GM23248 (cell line): ENCODE data around the gene DNAI2. TPM values are rescaled to one million over a fixed set of nuclear protein-coding genes. Genes with fewer than 3 reads are reported as not detected.

Source experiments
- DNase-seq: peaks from one replicate; pipeline ENCODE4 v3.0.0-alpha.2; 2015
- H2AFZ ChIP-seq: fragments of 200-600 bp; sonication (generic); 2 replicates; pipeline ENCODE4 v1.6.1; 2016; ENCODE audit warnings: antibody characterized with exemption
- H3F3A ChIP-seq: fragments of 200-600 bp; sonication (generic); 2 replicates; pipeline ENCODE4 v1.6.1; 2016; ENCODE audit warnings: mild to moderate bottlenecking, antibody characterized with exemption, mixed run types; ENCODE audit not compliant: insufficient read depth
- H3K27ac ChIP-seq: fragments of 200-600 bp; sonication (generic); 2 replicates; pipeline ENCODE4 v1.5.1; 2016; ENCODE audit warnings: mild to moderate bottlenecking
- H3K27me3 ChIP-seq: fragments of 200-600 bp; sonication (generic); replicated peaks from 2 replicates; pipeline ENCODE4 v1.6.1; 2016; ENCODE audit warnings: mild to moderate bottlenecking; ENCODE audit not compliant: insufficient read depth
- H3K36me3 ChIP-seq: fragments of 200-600 bp; sonication (generic); 2 replicates; pipeline ENCODE4 v1.6.1; 2016; ENCODE audit warnings: low read depth, mild to moderate bottlenecking
- H3K4me1 ChIP-seq: fragments of 200-600 bp; sonication (generic); 2 replicates; pipeline ENCODE4 v1.6.1; 2016; ENCODE audit warnings: mild to moderate bottlenecking; ENCODE audit not compliant: insufficient read depth
- H3K4me2 ChIP-seq: fragments of 200-600 bp; sonication (generic); one replicate; pipeline ENCODE4 v1.6.1; 2016; ENCODE audit warnings: mild to moderate bottlenecking; ENCODE audit not compliant: unreplicated experiment
- H3K4me3 ChIP-seq: fragments of 200-600 bp; sonication (generic); 2 replicates; pipeline ENCODE4 v1.5.1; 2016; ENCODE audit warnings: mild to moderate bottlenecking
- H3K79me2 ChIP-seq: fragments of 200-600 bp; sonication (generic); 2 replicates; pipeline ENCODE4 v1.6.1; 2016; ENCODE audit warnings: mild to moderate bottlenecking; ENCODE audit not compliant: insufficient read depth
- H3K9ac ChIP-seq: fragments of 200-600 bp; sonication (generic); 2 replicates; pipeline ENCODE4 v1.6.1; 2016; ENCODE audit warnings: mild to moderate bottlenecking
- H3K9me2 ChIP-seq: fragments of 200-600 bp; sonication (generic); 2 replicates; pipeline ENCODE4 v1.6.1; 2016; ENCODE audit warnings: mixed run types, mild to moderate bottlenecking, moderate library complexity; ENCODE audit not compliant: insufficient read depth
- H3K9me3 ChIP-seq: fragments of 200-600 bp; sonication (generic); one replicate; pipeline ENCODE4 v1.6.1; 2017; ENCODE audit warnings: low read depth
- H4K20me1 ChIP-seq: fragments of 200-600 bp; sonication (generic); 2 replicates; pipeline ENCODE4 v1.6.0; 2016; ENCODE audit not compliant: insufficient read depth
- EZH2 ChIP-seq: fragments of 200-600 bp; sonication (generic); IDR thresholded peaks from 2 replicates; pipeline ENCODE4 v1.6.1; 2018; ENCODE audit warnings: antibody characterized with exemption, mild to moderate bottlenecking; ENCODE audit not compliant: insufficient read depth, poor library complexity, severe bottlenecking
- EZH2phosphoT487 ChIP-seq: fragments of 200-600 bp; sonication (generic); IDR thresholded peaks from 2 replicates; pipeline ENCODE4 v1.6.1; 2018; ENCODE audit warnings: antibody characterized with exemption, moderate library complexity, mild to moderate bottlenecking, low read depth; ENCODE audit not compliant: insufficient read depth
- WGBS, 2 experiments: methylation state at CpG; one replicate each; pipeline ENCODE4 v1.1.6; 2015 to 2017; ENCODE audit warnings: low lambda C conversion rate in 2 of 2, low coverage in 1 of 2; ENCODE audit errors: missing lambda C conversion rate in 2 of 2; 5-methylcytosine and 5-hydroxymethylcytosine counted together
- in situ Hi-C: fragments of 300-500 bp; cut with MboI; formaldehyde crosslinking; loops from 2 replicates; pipeline ENCODE4 v1.15.0; 2020
- polyA plus RNA-seq: library from polyadenylated mRNA; unstranded; fragments of >200 nt; fragmentation: Nextera tagmentation; extraction: Ambion mirVana; gene quantifications from 2 replicates; pipeline ENCODE4 v1.2.1, GENCODE V29; 2016
- total RNA-seq: library from RNA; depleted of rRNA; stranded (reverse); fragments of >200 nt; shearing (Covaris generic); gene quantifications from 2 replicates; pipeline ENCODE4 v1.2.3, GENCODE V29; 2014

The DNAI2 gene
- total and polyA plus RNA-seq, 2 experiments from 2014 or later = not detected

- no peak overlapping the region for H3K4me2 ChIP-seq
- H3K27me3 ChIP-seq = no peaks in the 10 kb centered on the region; the same call in 1 of the 2 replicates
- H3F3A ChIP-seq = no peaks in the 10 kb centered on the region
- in situ Hi-C loops = no loop called here
- H3K4me1 ChIP-seq = no peaks in the 10 kb centered on the region
- H3K9me2 ChIP-seq = no peaks in the 10 kb centered on the region
- no peak for DNase-seq
- no peaks in the 10 kb centered on the region for H4K20me1 ChIP-seq
- H2AFZ ChIP-seq = no peak overlapping the region
- H3K27ac ChIP-seq = no peak overlapping the region
- WGBS, 2 experiments = 12 to 13% methylated on average over 9 to 10 of the region's 10 CpGs
- no peaks in the 10 kb centered on the region for H3K36me3 ChIP-seq
- H3K4me3 ChIP-seq = no peak overlapping the region
- no peaks in the 10 kb centered on the region for H3K9me3 ChIP-seq
- no peak for TF ChIP-seq EZH2phosphoT487
- no peak for TF ChIP-seq EZH2
- no peaks in the 10 kb centered on the region for H3K79me2 ChIP-seq
- no peak overlapping the region for H3K9ac ChIP-seq
Observed at GRCh38 chr17:74316220-74316619, 42.2 kb downstream of the DNAI2 start.

GRCh38 chr17:74317071-74317470 lies 43.0 kb downstream of the DNAI2 start:
- Histone ChIP-seq H3K9ac (no peak overlapping the region), H2AFZ (no peak overlapping the region), H3K27me3 (no peaks in the 10 kb centered on the region; the same call in 1 of the 2 replicates), H3K9me3 (no peaks in the 10 kb centered on the region), H3F3A (no peaks in the 10 kb centered on the region), H3K36me3 (no peaks in the 10 kb centered on the region), H3K79me2 (no peaks in the 10 kb centered on the region), H3K9me2 (no peaks in the 10 kb centered on the region), H3K27ac (no peak overlapping the region), H3K4me1 (no peaks in the 10 kb centered on the region), H3K4me2 (no peak overlapping the region), H4K20me1 (no peaks in the 10 kb centered on the region), H3K4me3 (no peak overlapping the region)
- no peak for DNase-seq
- 44 to 59% methylated on average over 15 to 16 of the region's 16 CpGs for WGBS, 2 experiments
- in situ Hi-C loops = no loop called here
- TF ChIP-seq EZH2phosphoT487 = no peak
- no peak for TF ChIP-seq EZH2

- Histone ChIP-seq H3K4me1 (no peaks in the 10 kb centered on the region), H3K9ac (no peak overlapping the region), H3K4me3 (no peak overlapping the region), H3K9me2 (no peaks in the 10 kb centered on the region), H2AFZ (no peak overlapping the region), H3K36me3 (no peaks in the 10 kb centered on the region), H3F3A (no peaks in the 10 kb centered on the region), H3K27me3 (no peaks in the 10 kb centered on the region; the same call in 1 of the 2 replicates), H3K27ac (no peak overlapping the region), H3K79me2 (no peaks in the 10 kb centered on the region), H4K20me1 (no peaks in the 10 kb centered on the region), H3K9me3 (no peaks in the 10 kb centered on the region), H3K4me2 (no peak overlapping the region)
- no peak for DNase-seq
- no peak for TF ChIP-seq EZH2phosphoT487
- TF ChIP-seq EZH2 = no peak
- in situ Hi-C loops = no loop called here
- 72 to 74% methylated on average over 10 of the region's 10 CpGs for WGBS, 2 experiments
Observed at GRCh38 chr17:74318391-74318790, 44.4 kb downstream of the DNAI2 start.

DNA sequence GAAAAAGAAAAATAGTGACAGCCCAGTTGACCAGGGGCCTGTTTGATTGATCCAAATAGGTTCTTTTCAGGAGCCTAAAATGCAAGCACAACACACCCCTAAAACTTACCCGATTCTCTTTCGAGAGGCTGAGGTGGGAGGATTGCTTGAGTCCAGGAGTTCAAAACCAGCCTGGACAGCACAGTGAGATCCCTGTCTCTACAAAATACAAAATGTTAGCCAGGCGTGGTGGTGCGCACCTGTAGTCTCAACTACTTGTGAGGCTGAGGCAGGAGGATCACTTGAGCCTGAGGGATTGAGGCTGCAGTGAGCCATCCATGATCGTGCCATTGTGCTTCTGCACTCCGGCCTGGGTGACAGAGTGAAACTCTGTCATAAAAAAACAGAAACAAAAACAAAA lies 50.5 kb downstream of the DNAI2 start:
- 79 to 84% methylated on average over 6 of the region's 6 CpGs for whole genome bisulfite sequencing, 2 experiments
- H3K9ac ChIP-seq = no peak overlapping the region
- H3K4me3 ChIP-seq = no peak overlapping the region

DNA sequence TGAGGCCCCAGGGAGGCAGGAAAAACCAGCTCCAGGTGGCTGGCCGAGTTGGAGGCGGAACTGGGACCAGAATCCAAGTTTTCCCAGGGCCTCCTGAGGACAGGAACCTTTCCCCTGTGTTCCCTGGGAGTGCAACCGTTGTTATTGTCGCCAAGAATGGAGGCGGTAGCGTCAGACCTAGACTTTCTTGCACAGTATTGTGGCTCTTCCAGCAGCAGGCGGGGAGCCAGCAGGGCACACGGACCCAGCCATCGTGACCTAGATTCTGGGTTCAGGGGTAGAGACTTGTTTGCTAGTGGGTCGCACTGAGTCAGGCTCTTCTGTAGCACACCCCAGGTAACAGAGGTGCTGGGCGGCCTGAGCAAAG lies 51.3 kb downstream of the DNAI2 start:
- Histone ChIP-seq H3K9me3 (no peaks in the 10 kb centered on the region), H3K9me2 (no peaks in the 10 kb centered on the region), H3K4me3 (no peak overlapping the region), H3K36me3 (no peaks in the 10 kb centered on the region), H3K79me2 (no peaks in the 10 kb centered on the region), H3K9ac (no peak overlapping the region), H3K27ac (no peak overlapping the region), H4K20me1 (no peaks in the 10 kb centered on the region), H2AFZ (no peak overlapping the region), H3K27me3 (peaks cover 16% of the 10 kb centered on the region), H3K4me1 (no peaks in the 10 kb centered on the region), H3K4me2 (no peak overlapping the region), H3F3A (no peaks in the 10 kb centered on the region)
- DNase-seq = no peak
- TF ChIP-seq EZH2phosphoT487 = no peak
- TF ChIP-seq EZH2 = no peak
- in situ Hi-C loops = no loop called here
- WGBS, 2 experiments = 23 to 28% methylated on average over 11 of the region's 11 CpGs

More for the DNA sequence above, 50.5 kb downstream of the DNAI2 start:
- H3K9me3 ChIP-seq = no peaks in the 10 kb centered on the region
- H3K4me1 ChIP-seq = no peaks in the 10 kb centered on the region
- peaks cover 16% of the 10 kb centered on the region for H3K27me3 ChIP-seq
- TF ChIP-seq EZH2 = no peak
- TF ChIP-seq EZH2phosphoT487 = no peak
- no peak overlapping the region for H2AFZ ChIP-seq
- no peak overlapping the region for H3K4me2 ChIP-seq
- no peaks in the 10 kb centered on the region for H3K36me3 ChIP-seq
- no peaks in the 10 kb centered on the region for H3K79me2 ChIP-seq
- H4K20me1 ChIP-seq = no peaks in the 10 kb centered on the region
- no peak for DNase-seq
- in situ Hi-C loops = no loop called here
- H3F3A ChIP-seq = no peaks in the 10 kb centered on the region
- no peak overlapping the region for H3K27ac ChIP-seq
- no peaks in the 10 kb centered on the region for H3K9me2 ChIP-seq
